A673 (cell line): Measurements from ENCODE around the gene PERM1. TPM values are rescaled to one million over a fixed set of nuclear protein-coding genes. Genes with fewer than 3 reads are reported as not detected.
A peak's percentile ranks its signal among the peaks of the same experiment; 100 is the strongest.

ENCODE experiments used
- BruUV-seq: library from RNA; stranded (reverse); fragments of 400-500 nt; replicated peaks from 2 replicates; lab custom pipeline; 2021; lab: Mats Ljungman, UMichigan
- CTCF ChIA-PET: fragments of 300-600 bp; sonication (Branson Sonifier 250); formaldehyde crosslinking; loops from one replicate; lab custom pipeline; 2022; ENCODE audit warnings: antibody characterized with exemption; lab: Charles Lee
- POLR2A ChIA-PET: fragments of 300-600 bp; sonication (Branson Sonifier 250); formaldehyde crosslinking; loops from one replicate; lab custom pipeline; 2022; ENCODE audit warnings: antibody characterized with exemption; ENCODE audit not compliant: low non-redundant PET; lab: Charles Lee
- DNase-seq: peaks from one replicate; pipeline ENCODE4 v3.0.0-alpha.2; 2015; ENCODE audit warnings: low spot score
- H3K27ac ChIP-seq: fragments of 200-600 bp; sonication (generic); 2 replicates; pipeline ENCODE4 v1.5.1; 2016; ENCODE audit warnings: mixed run types, low read depth, mild to moderate bottlenecking, mixed read lengths, antibody characterized with exemption, low read length; ENCODE audit not compliant: poor library complexity, severe bottlenecking
- H3K27me3 ChIP-seq: fragments of 200-600 bp; sonication (generic); replicated peaks from 2 replicates; pipeline ENCODE4 v1.6.1; 2017; ENCODE audit warnings: mixed run types, low read depth, mild to moderate bottlenecking, mixed read lengths, antibody characterized with exemption, low read length; ENCODE audit not compliant: insufficient read depth, poor library complexity
- H3K36me3 ChIP-seq: fragments of 200-600 bp; sonication (generic); 2 replicates; pipeline ENCODE4 v1.6.1; 2016; ENCODE audit warnings: mixed run types, mild to moderate bottlenecking, mixed read lengths, antibody characterized with exemption, low read length; ENCODE audit not compliant: insufficient read depth, poor library complexity, severe bottlenecking
- H3K4me1 ChIP-seq: fragments of 200-600 bp; sonication (generic); 2 replicates; pipeline ENCODE4 v1.6.1; 2017; ENCODE audit warnings: mixed run types, mild to moderate bottlenecking, mixed read lengths, antibody characterized with exemption, low read length; ENCODE audit not compliant: insufficient read depth, poor library complexity, severe bottlenecking
- H3K4me3 ChIP-seq: fragments of 200-600 bp; sonication (generic); 2 replicates; pipeline ENCODE4 v1.5.1; 2016; ENCODE audit warnings: low read depth, mixed run types, mild to moderate bottlenecking, mixed read lengths, low read length; ENCODE audit not compliant: poor library complexity, severe bottlenecking
- H3K9me3 ChIP-seq: fragments of 200-600 bp; sonication (generic); 2 replicates; pipeline ENCODE4 v1.6.1; 2016; ENCODE audit warnings: mixed run types, low read depth, mild to moderate bottlenecking, mixed read lengths, antibody characterized with exemption, low read length; ENCODE audit not compliant: poor library complexity, severe bottlenecking
- EZH2 ChIP-seq: fragments of 200-600 bp; sonication (generic); IDR thresholded peaks from 2 replicates; pipeline ENCODE4 v1.6.1; 2017; ENCODE audit warnings: borderline replicate concordance, low read depth, mild to moderate bottlenecking, mixed read lengths, antibody characterized with exemption, low read length; ENCODE audit not compliant: poor library complexity, severe bottlenecking
- intact Hi-C: fragments of 100-400 bp; cut with micrococcal nuclease; formaldehyde crosslinking; loops from one replicate; pipeline ENCODE4 v1.10.0; 2022; ENCODE audit not compliant: unreplicated experiment
- total RNA-seq: library from RNA; stranded (reverse); gene quantifications from 2 replicates; pipeline ENCODE4 v1.2.3, GENCODE V29; 2021
- TF ChIP-seq, protein P1 (sequence below): fragments of 300-800, 200-600 bp; sonication (generic); conservative IDR thresholded peaks from 2 replicates; pipeline ENCODE4 v1.5.1; 2017; ENCODE audit warnings: low read depth, mild to moderate bottlenecking, antibody characterized with exemption, low read length, moderate library complexity, mixed read lengths

Gene PERM1
- total RNA-seq, 1 experiment from 2014 or later: not detected

- ChIA-PET CTCF (interaction anchor here (0.9 to 3.0 kb wide), 2 partner anchors 13 to 19 kb away, joined by 3 to 14 read pairs; partner anchors contain the start of gene ISG15), POLR2A (no interaction called here)
- TSS peak; percentile 63 for BruUV-seq
- DNase-seq: peak; percentile 83
- Histone ChIP-seq H3K27ac (peak overlapping the region; percentile 98), H3K27me3 (no peaks in the 10 kb centered on the region), H3K36me3 (no peaks in the 10 kb centered on the region), H3K9me3 (no peaks in the 10 kb centered on the region), H3K4me1 (peaks cover 18% of the 10 kb centered on the region), H3K4me3 (peak overlapping the region; percentile 70)
- TF ChIP-seq, protein P1, sequence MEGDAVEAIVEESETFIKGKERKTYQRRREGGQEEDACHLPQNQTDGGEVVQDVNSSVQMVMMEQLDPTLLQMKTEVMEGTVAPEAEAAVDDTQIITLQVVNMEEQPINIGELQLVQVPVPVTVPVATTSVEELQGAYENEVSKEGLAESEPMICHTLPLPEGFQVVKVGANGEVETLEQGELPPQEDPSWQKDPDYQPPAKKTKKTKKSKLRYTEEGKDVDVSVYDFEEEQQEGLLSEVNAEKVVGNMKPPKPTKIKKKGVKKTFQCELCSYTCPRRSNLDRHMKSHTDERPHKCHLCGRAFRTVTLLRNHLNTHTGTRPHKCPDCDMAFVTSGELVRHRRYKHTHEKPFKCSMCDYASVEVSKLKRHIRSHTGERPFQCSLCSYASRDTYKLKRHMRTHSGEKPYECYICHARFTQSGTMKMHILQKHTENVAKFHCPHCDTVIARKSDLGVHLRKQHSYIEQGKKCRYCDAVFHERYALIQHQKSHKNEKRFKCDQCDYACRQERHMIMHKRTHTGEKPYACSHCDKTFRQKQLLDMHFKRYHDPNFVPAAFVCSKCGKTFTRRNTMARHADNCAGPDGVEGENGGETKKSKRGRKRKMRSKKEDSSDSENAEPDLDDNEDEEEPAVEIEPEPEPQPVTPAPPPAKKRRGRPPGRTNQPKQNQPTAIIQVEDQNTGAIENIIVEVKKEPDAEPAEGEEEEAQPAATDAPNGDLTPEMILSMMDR: no peak
- no peak for TF ChIP-seq EZH2
- intact Hi-C loops: loop anchor here (5.0 kb wide), 1 partner anchor 62 kb away; no protein-coding TSS in a partner anchor
Observed at GRCh38 chr1:1000357-1001056, 18.6 kb upstream of the PERM1 start.

- Histone ChIP-seq H3K27ac (peak within 1 kb of the TSS; percentile 98), H3K27me3 (no peaks in the 10 kb centered on the region), H3K9me3 (no peaks in the 10 kb centered on the region), H3K4me3 (peak within 1 kb of the TSS; percentile 70), H3K36me3 (no peaks in the 10 kb centered on the region), H3K4me1 (peaks cover 16% of the 10 kb centered on the region)
- BruUV-seq: no TSS peak
- TF ChIP-seq, protein P1: no peak
- no peak for TF ChIP-seq EZH2
- peak; percentile 95 for DNase-seq
- POLR2A ChIA-PET: interaction anchor here (0.6 kb wide), 1 partner anchor 57 kb away, joined by 6 read pairs; no protein-coding TSS in a partner anchor
- intact Hi-C loops: loop anchor here (5.0 kb wide), 1 partner anchor 62 kb away; no protein-coding TSS in a partner anchor
- CTCF ChIA-PET: interaction anchor here (0.8 kb wide), 1 partner anchor 58 kb away, joined by 5 read pairs; no protein-coding TSS in a partner anchor
Observed at GRCh38 chr1:999725-1000356, 17.9 kb upstream of the PERM1 start, which contains the start of gene HES4. TSS of gene HES4 (minus strand) at chr1:1000097. CDS start at chr1:999973, 124 bp downstream.

GRCh38 chr1:998995-999724 is 17.3 kb upstream of the PERM1 start:
- no peak for DNase-seq
- Histone ChIP-seq H3K27ac (peak overlapping the region; percentile 98), H3K9me3 (no peaks in the 10 kb centered on the region), H3K4me1 (peaks cover 12% of the 10 kb centered on the region), H3K36me3 (no peaks in the 10 kb centered on the region), H3K27me3 (no peaks in the 10 kb centered on the region), H3K4me3 (peak overlapping the region; percentile 70)
- intact Hi-C loops: no loop called here
- TF ChIP-seq, protein P1: no peak
- TF ChIP-seq EZH2: no peak
- BruUV-seq: TSS peak; percentile 75
- POLR2A ChIA-PET: interaction anchor here (0.6 kb wide), 1 partner anchor 57 kb away, joined by 6 read pairs; no protein-coding TSS in a partner anchor
- CTCF ChIA-PET: interaction anchor here (0.8 kb wide), 1 partner anchor 57 kb away, joined by 5 read pairs; no protein-coding TSS in a partner anchor
